A673 (cell line): Measurements from ENCODE around the gene ZIM2.

ENCODE experiments used
- CTCF ChIP-seq: fragments of 300-800, 200-600 bp; sonication (generic); conservative IDR thresholded peaks from 2 replicates; pipeline ENCODE4 v1.5.1; 2017; ENCODE audit warnings: low read depth, mild to moderate bottlenecking, antibody characterized with exemption, low read length, moderate library complexity, mixed read lengths
- EZH2 ChIP-seq: fragments of 200-600 bp; sonication (generic); IDR thresholded peaks from 2 replicates; pipeline ENCODE4 v1.6.1; 2017; ENCODE audit warnings: borderline replicate concordance, low read depth, mild to moderate bottlenecking, mixed read lengths, antibody characterized with exemption, low read length; ENCODE audit not compliant: poor library complexity, severe bottlenecking

- TF ChIP-seq CTCF (no peak), EZH2 (no peak)
Measured at GRCh38 chr19:56885173-56885985, 44.9 kb upstream of the ZIM2 start.
